ENCODE data around the gene PTPN4.

The PTPN4 gene

DNA sequence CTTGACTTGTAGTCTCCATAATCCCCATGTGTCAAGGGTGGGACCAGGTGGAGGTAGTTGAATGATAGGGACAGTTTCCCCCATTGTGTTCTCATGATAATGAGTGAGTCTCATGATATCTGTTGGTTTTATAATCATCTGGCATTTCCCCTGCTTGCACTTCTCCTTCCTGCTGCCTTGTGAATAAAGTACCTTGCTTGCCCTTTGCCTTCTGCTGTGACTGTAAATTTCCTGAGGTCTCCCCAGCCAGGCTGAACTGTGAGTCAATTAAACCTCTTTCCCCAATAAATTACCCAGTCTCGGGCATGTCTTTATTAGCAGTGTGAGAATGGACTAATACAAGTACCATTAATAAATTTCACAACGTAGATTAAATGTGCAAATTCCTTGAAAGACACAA is 150.8 kb downstream of the PTPN4 start:
- DNase-seq (ENCODE audit: extremely low spot score, insufficient read length, low read depth) (no peak), FAIRE-seq (no peak)

- DNase-seq (ENCODE audit: extremely low spot score, insufficient read length, low read depth) (no peak), FAIRE-seq (no peak)
These were observed 154.5 kb downstream of the PTPN4 start for GRCh38 chr2:119914266-119914665.

- FAIRE-seq (no peak), DNase-seq (ENCODE audit: extremely low spot score, insufficient read length, low read depth) (no peak)
These were observed 162.1 kb downstream of the PTPN4 start for GRCh38 chr2:119921825-119922224.

- DNase-seq (ENCODE audit: extremely low spot score, insufficient read length, low read depth) (no peak), FAIRE-seq (no peak)
These were observed 163.0 kb downstream of the PTPN4 start for GRCh38 chr2:119922699-119923098.

- FAIRE-seq, result no peak
- no peak for DNase-seq (ENCODE audit: extremely low spot score, insufficient read length, low read depth)
These were observed 169.8 kb downstream of the PTPN4 start for GRCh38 chr2:119929537-119929936.

DNA sequence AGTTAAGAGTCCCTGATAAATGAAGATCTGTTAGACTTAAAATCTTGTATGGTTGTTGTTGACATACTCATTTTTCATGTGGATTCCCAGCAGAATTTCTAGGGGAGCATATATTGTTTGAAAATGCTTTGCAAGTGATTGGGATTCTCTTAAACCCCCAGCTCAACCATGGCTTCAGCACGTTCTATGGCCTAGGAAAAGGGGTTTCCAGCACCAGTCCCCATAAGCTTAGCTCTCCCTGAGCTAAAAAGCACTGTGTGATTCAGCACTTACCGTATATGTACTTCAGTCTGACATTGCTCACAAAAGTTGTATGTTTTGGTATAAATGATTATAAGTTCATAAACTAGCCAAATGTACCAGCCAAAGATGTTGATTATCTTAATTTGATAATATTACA is 173.1 kb downstream of the PTPN4 start:
- FAIRE-seq (no peak), DNase-seq (ENCODE audit: extremely low spot score, insufficient read length, low read depth) (no peak)

DNA sequence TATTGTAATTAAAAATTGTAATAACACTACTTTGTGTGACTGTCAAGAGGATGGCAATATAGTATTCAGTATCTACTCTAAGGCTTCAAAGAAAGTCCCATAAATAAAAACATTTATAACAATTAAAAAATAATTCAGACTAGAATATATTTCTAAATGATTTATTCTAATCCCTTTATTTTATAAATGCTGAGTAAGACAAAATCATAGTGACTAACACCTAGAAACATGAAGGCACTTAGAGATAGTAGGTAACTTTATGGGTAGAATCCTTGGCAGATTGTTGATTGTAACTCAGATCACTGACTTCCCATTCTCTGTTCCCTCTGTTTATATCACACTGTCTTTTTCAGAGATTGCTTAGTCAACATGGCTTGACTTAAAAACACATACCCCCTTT is 174.6 kb downstream of the PTPN4 start:
- DNase-seq (ENCODE audit: extremely low spot score, insufficient read length, low read depth) (no peak), FAIRE-seq (no peak)

- DNase-seq (ENCODE audit: extremely low spot score, insufficient read length, low read depth) (no peak), FAIRE-seq (no peak)
These were observed 178.0 kb downstream of the PTPN4 start for GRCh38 chr2:119937680-119938079.

DNA sequence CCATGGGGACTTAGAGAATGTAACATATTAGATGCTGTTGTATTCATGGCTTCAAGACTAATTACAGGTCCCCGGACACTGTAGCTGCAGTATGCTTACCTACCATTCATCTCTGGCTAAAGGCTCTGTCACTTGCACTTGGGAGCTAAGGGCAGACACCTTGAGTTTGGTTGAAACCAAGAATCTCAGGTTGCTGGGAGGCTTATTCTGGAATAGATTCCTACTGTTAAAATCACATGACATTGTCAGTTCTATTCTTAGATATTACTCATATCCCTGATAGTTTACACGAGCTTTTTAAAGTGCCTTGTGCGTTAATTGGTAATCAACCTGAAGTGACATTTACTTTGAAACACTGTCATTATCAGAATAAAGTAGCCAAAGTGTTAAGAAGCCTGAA is 180.2 kb downstream of the PTPN4 start:
- DNase-seq (ENCODE audit: extremely low spot score, insufficient read length, low read depth), result no peak
- no peak for FAIRE-seq

DNA sequence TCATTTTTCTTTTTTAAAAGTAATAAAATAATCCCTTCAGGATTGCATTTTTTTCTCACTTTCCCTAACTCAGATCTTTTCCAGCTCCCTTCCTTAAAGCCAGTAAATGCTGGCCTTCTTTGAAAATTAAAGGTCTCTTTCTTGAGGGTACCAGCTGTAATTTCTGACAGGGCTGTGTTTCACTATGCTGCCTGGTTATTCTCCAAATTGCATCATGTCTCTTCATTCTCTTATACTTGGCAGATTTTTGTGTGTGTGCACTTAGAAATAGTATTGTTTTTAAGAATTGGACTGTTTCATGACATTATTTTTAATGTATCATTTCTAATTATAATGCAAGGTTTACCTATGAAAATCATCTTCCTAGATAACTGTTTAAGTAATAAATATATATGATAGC is 181.1 kb downstream of the PTPN4 start:
- FAIRE-seq, result no peak

GRCh38 chr2:119941388-119941787 is 181.7 kb downstream of the PTPN4 start:
- DNase-seq (ENCODE audit: extremely low spot score, insufficient read length, low read depth) (no peak), FAIRE-seq (no peak)

More for the DNA sequence above, 181.1 kb downstream of the PTPN4 start:
- DNase-seq (ENCODE audit: extremely low spot score, insufficient read length, low read depth), result no peak

DNA sequence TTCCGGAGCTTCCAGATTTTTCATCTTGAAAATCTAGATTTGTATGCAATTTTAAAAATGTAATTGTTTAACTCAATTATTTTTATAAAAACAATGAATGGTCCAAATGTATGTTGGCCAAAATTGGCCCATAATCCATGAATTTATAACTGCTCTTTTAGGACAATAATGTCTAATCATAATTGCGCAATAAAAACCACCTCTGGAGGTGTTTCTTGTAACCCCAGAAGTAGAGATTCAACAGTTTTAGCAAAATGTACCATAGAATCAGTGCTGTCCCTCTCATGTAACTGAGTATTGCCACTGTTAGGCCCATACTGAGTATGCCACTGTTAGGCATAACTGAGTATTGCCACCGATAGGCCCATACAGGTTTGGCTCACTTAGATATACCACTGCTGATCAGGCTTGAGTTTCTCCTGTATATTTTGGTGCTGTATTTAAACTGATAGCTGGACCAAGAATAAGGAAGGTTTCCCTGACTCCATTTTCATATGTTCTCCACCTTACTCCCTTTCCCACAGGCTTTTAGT is 182.3 kb downstream of the PTPN4 start:
- no peak for DNase-seq (ENCODE audit: extremely low spot score, insufficient read length, low read depth)
- no peak for FAIRE-seq

DNA sequence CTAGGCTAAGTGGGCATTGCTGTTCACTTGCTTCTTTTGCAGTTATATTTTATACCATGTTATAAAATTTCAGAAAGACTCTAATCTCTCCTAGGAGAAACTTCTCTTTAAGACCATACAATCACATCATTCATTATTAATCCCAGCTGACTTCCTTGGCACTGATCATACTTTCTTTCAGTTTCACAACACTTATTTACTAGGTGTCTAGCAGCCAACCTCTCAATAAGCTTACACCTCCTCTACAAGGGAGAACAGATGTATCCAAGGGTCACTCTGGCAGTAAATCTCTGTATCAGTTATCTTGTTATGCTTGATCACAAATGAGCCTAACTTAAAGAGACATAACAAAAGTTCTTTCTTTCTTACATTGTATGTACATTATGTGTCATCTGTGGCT is 183.3 kb downstream of the PTPN4 start:
- DNase-seq (ENCODE audit: extremely low spot score, insufficient read length, low read depth), result no peak
- FAIRE-seq, result peak; percentile 21

GRCh38 chr2:119947535-119947934 is 187.8 kb downstream of the PTPN4 start:
- FAIRE-seq (no peak), DNase-seq (ENCODE audit: extremely low spot score, insufficient read length, low read depth) (no peak)

GRCh38 chr2:119950966-119951365 is 191.2 kb downstream of the PTPN4 start:
- FAIRE-seq, result no peak

GRCh38 chr2:119958670-119959268 is 199.0 kb downstream of the PTPN4 start:
- FAIRE-seq (no peak), DNase-seq (ENCODE audit: extremely low spot score, insufficient read length, low read depth) (no peak)

More at GRCh38 chr2:119950966-119951365, 191.2 kb downstream of the PTPN4 start:
- DNase-seq (ENCODE audit: extremely low spot score, insufficient read length, low read depth), result no peak

DNA sequence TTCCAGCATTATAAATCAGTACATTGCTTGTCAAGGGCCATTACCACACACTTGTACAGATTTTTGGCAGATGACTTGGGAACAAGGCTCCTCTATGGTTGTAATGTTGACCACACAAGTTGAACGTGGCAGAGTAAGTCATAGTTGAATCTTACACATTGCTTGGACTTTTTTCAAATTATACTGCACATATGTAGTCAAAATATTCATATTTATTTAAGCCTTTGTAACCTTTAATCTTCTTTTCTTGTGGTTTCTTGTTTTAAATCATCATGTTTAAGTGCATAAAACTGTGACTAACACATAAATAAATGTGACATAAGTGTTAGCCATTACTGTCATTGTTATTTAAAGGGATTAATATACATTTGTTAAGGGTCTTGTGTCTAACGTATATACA is 201.1 kb downstream of the PTPN4 start:
- no peak for DNase-seq (ENCODE audit: extremely low spot score, insufficient read length, low read depth)
- no peak for FAIRE-seq

GRCh38 chr2:119981896-119982295 is 222.2 kb downstream of the PTPN4 start:
- FAIRE-seq, result no peak
- no peak for DNase-seq (ENCODE audit: extremely low spot score, insufficient read length, low read depth)

DNA sequence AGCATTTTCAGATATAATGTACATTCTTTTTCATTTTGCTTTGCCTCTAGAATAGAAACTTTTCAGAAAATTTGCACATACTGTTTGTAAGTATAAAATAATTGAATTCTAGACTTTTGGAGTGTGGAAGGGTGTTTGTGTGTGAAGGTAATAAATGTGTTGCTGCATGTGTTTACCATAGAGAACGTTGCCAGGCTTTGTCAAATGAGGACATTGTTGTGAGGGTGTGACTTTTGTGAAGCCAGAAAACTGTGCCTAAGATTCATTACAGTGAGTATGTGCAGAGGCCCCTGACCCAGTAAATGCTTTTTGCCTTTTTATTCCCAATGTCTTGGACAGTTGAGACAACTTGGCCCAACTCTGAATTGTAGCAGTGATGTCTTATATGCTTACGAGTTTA is 222.8 kb downstream of the PTPN4 start:
- no peak for DNase-seq (ENCODE audit: extremely low spot score, insufficient read length, low read depth)
- FAIRE-seq, result no peak

GRCh38 chr2:119983108-119983507 is 223.4 kb downstream of the PTPN4 start:
- FAIRE-seq (no peak), DNase-seq (ENCODE audit: extremely low spot score, insufficient read length, low read depth) (no peak)

DNA sequence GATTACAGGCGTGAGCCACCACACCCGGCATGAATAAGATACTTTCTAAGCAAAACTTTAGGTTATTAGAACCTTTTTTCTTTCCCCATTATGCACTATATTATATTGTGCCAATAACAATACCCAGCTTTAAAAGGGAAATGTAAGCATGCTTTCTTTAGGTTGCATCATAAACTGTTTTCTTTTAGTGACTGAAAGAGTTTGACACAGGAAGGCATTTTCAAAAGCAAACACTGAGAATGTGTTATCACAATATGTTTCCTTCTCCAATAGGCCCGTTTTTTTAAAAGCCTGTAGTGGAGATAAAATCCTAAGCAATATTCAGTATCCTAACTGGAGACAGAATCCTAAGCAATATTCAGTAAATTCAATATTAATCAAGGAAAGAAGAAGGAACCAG is 236.4 kb downstream of the PTPN4 start:
- DNase-seq (ENCODE audit: extremely low spot score, insufficient read length, low read depth) (no peak), FAIRE-seq (no peak)

Data from GM18507 (cell line).